Neuronal stem cell (in vitro differentiated cells): Measurements from ENCODE around the gene RELN. TPM values are rescaled to one million over a fixed set of nuclear protein-coding genes. Genes with fewer than 3 reads are reported as not detected.
"Not testable (repeated sequence)": the region's sequence is repeated elsewhere in the genome, so short reads cannot be mapped to it uniquely, and the experiment has no call there.

Experiments used
- DNase-seq: peaks from one replicate; pipeline ENCODE4 v3.0.0-alpha.2; 2013; ENCODE audit warnings: low spot score
- H2AFZ ChIP-seq: one replicate; pipeline ENCODE4 v1.6.1; 2013; ENCODE audit warnings: mild to moderate bottlenecking, low read length, inconsistent platforms
- H2AK5ac ChIP-seq: 2 replicates; pipeline ENCODE4 v1.6.1; 2013; ENCODE audit warnings: low read depth, mild to moderate bottlenecking, inconsistent platforms, low read length, moderate library complexity, mixed read lengths
- H2BK120ac ChIP-seq: 2 replicates; pipeline ENCODE4 v1.6.1; 2013; ENCODE audit warnings: low read depth, mild to moderate bottlenecking, inconsistent platforms, low read length, moderate library complexity, mixed read lengths
- H2BK12ac ChIP-seq: one replicate; pipeline ENCODE4 v1.6.1; 2013; ENCODE audit warnings: low read length, inconsistent platforms
- H2BK15ac ChIP-seq: 2 replicates; pipeline ENCODE4 v1.6.1; 2013; ENCODE audit warnings: mild to moderate bottlenecking, low read length, inconsistent platforms, mixed read lengths
- H2BK5ac ChIP-seq: one replicate; pipeline ENCODE4 v1.6.1; 2013; ENCODE audit warnings: inconsistent platforms, mild to moderate bottlenecking, low read length, moderate library complexity
- H3K14ac ChIP-seq: one replicate; pipeline ENCODE4 v1.6.1; 2013; ENCODE audit warnings: low read length, inconsistent platforms
- H3K18ac ChIP-seq: 2 replicates; pipeline ENCODE4 v1.6.1; 2013; ENCODE audit warnings: low read length, inconsistent platforms
- H3K23ac ChIP-seq: 2 replicates; pipeline ENCODE4 v1.6.1; 2013; ENCODE audit warnings: low read depth, mild to moderate bottlenecking, mixed read lengths, low read length, inconsistent platforms; ENCODE audit not compliant: poor library complexity
- H3K27ac ChIP-seq: replicated peaks from 3 replicates; pipeline ENCODE4 v1.5.1; 2013; ENCODE audit warnings: low read length, inconsistent platforms
- H3K27me3 ChIP-seq, 3 experiments: 2 replicates each; pipeline ENCODE4 v1.6.1; 2013; ENCODE audit warnings: low read length in 3 of 3, mild to moderate bottlenecking in 2 of 3, inconsistent platforms in 1 of 3, low read depth in 1 of 3, mixed read lengths in 1 of 3, moderate library complexity in 1 of 3; ENCODE audit not compliant: control insufficient read depth in 3 of 3, insufficient read depth in 3 of 3
- H3K36me3 ChIP-seq, 2 donors: replicated peaks in 1 of 2; 2 replicates each; pipeline ENCODE4 v1.6.1; 2013; ENCODE audit warnings: low read length in 2 of 2; ENCODE audit not compliant: control insufficient read depth in 2 of 2, insufficient read depth in 2 of 2
- H3K4ac ChIP-seq: 2 replicates; pipeline ENCODE4 v1.6.1; 2013; ENCODE audit warnings: inconsistent platforms, mild to moderate bottlenecking, low read length, moderate library complexity
- H3K4me1 ChIP-seq, 2 donors: 1 replicate in 1 of 2; 2 replicates in 1 of 2; pipeline ENCODE4 v1.6.1; 2013; ENCODE audit warnings: low read length in 2 of 2, low read depth in 1 of 2; ENCODE audit not compliant: control insufficient read depth in 2 of 2, insufficient read depth in 1 of 2
- H3K4me2 ChIP-seq: one replicate; pipeline ENCODE4 v1.6.1; 2013; ENCODE audit warnings: mild to moderate bottlenecking, low read length, inconsistent platforms; ENCODE audit not compliant: insufficient read depth, poor library complexity, severe bottlenecking
- H3K4me3 ChIP-seq, 2 donors: 2 replicates each; pipeline ENCODE4 v1.5.1; 2013; ENCODE audit warnings: low read length in 2 of 2, mild to moderate bottlenecking in 2 of 2, inconsistent platforms in 1 of 2, moderate library complexity in 1 of 2
- H3K79me1 ChIP-seq: one replicate; pipeline ENCODE4 v1.6.1; 2013; ENCODE audit warnings: low read depth, mild to moderate bottlenecking, inconsistent platforms, low read length, moderate library complexity
- H3K9ac ChIP-seq: one replicate; pipeline ENCODE4 v1.6.1; 2013; ENCODE audit warnings: mild to moderate bottlenecking, low read depth, low read length, inconsistent platforms; ENCODE audit not compliant: poor library complexity
- H3K9me3 ChIP-seq, 2 donors: replicated peaks in 1 of 2; 2 replicates each; pipeline versions ENCODE3 to v1.6.1; 2013; ENCODE audit warnings: low read length in 2 of 2, mild to moderate bottlenecking in 2 of 2, inconsistent platforms in 1 of 2, low read depth in 1 of 2, mixed read lengths in 1 of 2, moderate library complexity in 1 of 2; ENCODE audit not compliant: control insufficient read depth in 2 of 2, insufficient read depth in 1 of 2
- H4K8ac ChIP-seq: one replicate; pipeline ENCODE4 v1.6.1; 2013; ENCODE audit warnings: low read depth, mild to moderate bottlenecking, inconsistent platforms, low read length, moderate library complexity
- H4K91ac ChIP-seq: one replicate; pipeline ENCODE4 v1.6.1; 2013; ENCODE audit warnings: low read length, low read depth, mild to moderate bottlenecking, inconsistent platforms; ENCODE audit not compliant: poor library complexity
- WGBS, 2 donors: extraction: QIAGEN DNeasy Blood & Tissue Kit; methylation state at CpG; one replicate each; pipeline ENCODE4 v1.1.7; 2013; ENCODE audit warnings: missing lambda C conversion rate in 2 of 2, mixed read lengths in 1 of 2; ENCODE audit not compliant: insufficient read length in 2 of 2, insufficient replicate concordance in 1 of 2; ENCODE audit errors: extremely low coverage in 2 of 2; 5-methylcytosine and 5-hydroxymethylcytosine counted together
- polyA plus RNA-seq, 2 experiments: library from polyadenylated mRNA; stranded (reverse); fragments of 200-250 nt; gene quantifications; one replicate each; pipeline ENCODE4 v1.2.3, GENCODE V29; 2013

The RELN gene
- polyA plus RNA-seq (2013, experiment 1 of 2), result 0.10 TPM
- polyA plus RNA-seq (2013, experiment 2 of 2), result 0.07 TPM

DNA sequence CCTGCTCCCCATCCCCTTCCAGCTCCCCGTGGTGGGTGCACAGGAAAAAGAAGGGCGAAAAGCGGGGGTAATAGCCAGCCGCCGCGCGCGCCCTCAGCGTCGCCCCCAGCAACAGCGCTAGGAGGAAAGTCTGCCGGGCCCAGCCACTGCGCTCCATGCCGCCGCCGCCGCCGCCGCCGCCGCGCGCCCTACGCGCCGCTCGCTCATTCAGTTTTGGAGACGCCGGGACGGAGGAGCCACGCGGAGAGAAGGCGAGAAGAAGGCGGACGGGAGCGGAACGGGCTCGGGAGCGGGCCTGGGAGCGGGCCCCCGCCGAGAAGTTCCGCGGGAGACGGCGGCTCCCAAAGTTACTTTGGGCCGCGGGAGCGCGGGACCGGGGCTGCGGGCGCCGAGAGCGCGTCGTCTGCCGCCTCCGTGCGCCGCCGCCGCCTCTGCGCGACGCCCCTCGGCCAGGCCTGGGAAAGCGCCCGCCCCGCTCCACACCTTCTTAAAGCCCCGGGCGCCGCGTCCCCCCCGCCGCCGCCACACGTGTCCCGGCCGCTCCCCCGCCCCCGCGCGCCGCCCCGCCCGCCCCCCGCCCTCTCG, at the start of gene RELN:
RELN (minus strand) TSS at position 459 of the 585 bp plus-strand sequence; CDS start at position 157, 302 bp downstream.
- Histone ChIP-seq H3K4ac (no peak within 1 kb of the TSS), H3K36me3 (no peaks in the 10 kb centered on the region), H3K9ac (no peak within 1 kb of the TSS), H3K27me3 (peaks cover 3 to 72% (median 31%) of the 10 kb centered on the region in 3 experiments), H3K4me2 (peak within 1 kb of the TSS; percentile 93), H2AK5ac (no peak within 1 kb of the TSS), H3K9me3 (no peaks in the 10 kb centered on the region), H3K14ac (no peak within 1 kb of the TSS), H3K4me3 (peak within 1 kb of the TSS; percentile 23 to 80), H2AFZ (peak within 1 kb of the TSS; percentile 92), H3K4me1 (peaks cover 0 to 4% of the 10 kb centered on the region in 2 donors), H4K8ac (no peak within 1 kb of the TSS), H3K27ac (no peak within 1 kb of the TSS), H3K23ac (peak within 1 kb of the TSS; percentile 5), H2BK5ac (no peak within 1 kb of the TSS), H2BK120ac (no peak within 1 kb of the TSS), H2BK15ac (no peak within 1 kb of the TSS), H3K18ac (peak within 1 kb of the TSS; percentile 83), H2BK12ac (no peak within 1 kb of the TSS), H4K91ac (no peak within 1 kb of the TSS), H3K79me1 (no peaks in the 10 kb centered on the region)
- peak; percentile 63 for DNase-seq
- no CpG with 5 or more reads among the region's 89 CpGs for WGBS, 2 donors

DNA sequence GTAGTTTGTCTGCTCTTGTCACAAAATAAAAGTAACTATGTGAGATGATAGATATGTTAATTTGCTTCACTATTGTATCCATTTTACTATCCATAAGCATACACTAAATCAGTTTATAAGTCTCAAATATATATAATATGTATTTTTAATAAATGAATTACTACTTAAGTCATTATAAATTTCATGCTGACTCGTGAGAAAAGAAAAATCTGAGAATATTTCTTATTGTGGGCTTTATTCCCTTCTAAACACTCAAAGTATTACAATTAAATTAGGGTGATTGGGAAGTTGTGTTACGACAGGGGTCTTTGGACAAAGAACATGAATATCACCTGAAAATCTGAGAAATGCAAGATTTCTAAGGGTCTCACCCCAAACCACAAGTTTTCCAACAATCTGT, 48.7 kb upstream of the RELN start:
- H4K8ac ChIP-seq, result no peak overlapping the region
- H4K91ac ChIP-seq, result no peak overlapping the region
- no peak overlapping the region for H2AK5ac ChIP-seq
- no peak for DNase-seq
- no peak overlapping the region for H3K14ac ChIP-seq
- no peaks in the 10 kb centered on the region for H3K36me3 ChIP-seq
- H3K9me3 ChIP-seq, result no peaks in the 10 kb centered on the region
- no peak overlapping the region for H3K4ac ChIP-seq
- peaks cover 0 to 3% (median 0%) of the 10 kb centered on the region in 3 experiments for H3K27me3 ChIP-seq
- H3K23ac ChIP-seq, result no peak overlapping the region
- no peak overlapping the region for H2AFZ ChIP-seq
- no peak overlapping the region for H3K4me2 ChIP-seq
- no peak overlapping the region for H2BK12ac ChIP-seq
- no peak overlapping the region for H2BK120ac ChIP-seq
- no CpG with 5 or more reads among the region's 2 CpGs for whole genome bisulfite sequencing, 2 donors
- no peak overlapping the region for H3K9ac ChIP-seq
- no peak overlapping the region for H3K27ac ChIP-seq
- no peaks in the 10 kb centered on the region for H3K4me1 ChIP-seq
- no peak overlapping the region for H3K18ac ChIP-seq
- H3K79me1 ChIP-seq, result no peaks in the 10 kb centered on the region
- H2BK15ac ChIP-seq, result no peak overlapping the region
- H2BK5ac ChIP-seq, result no peak overlapping the region
- no peak overlapping the region for H3K4me3 ChIP-seq

DNA sequence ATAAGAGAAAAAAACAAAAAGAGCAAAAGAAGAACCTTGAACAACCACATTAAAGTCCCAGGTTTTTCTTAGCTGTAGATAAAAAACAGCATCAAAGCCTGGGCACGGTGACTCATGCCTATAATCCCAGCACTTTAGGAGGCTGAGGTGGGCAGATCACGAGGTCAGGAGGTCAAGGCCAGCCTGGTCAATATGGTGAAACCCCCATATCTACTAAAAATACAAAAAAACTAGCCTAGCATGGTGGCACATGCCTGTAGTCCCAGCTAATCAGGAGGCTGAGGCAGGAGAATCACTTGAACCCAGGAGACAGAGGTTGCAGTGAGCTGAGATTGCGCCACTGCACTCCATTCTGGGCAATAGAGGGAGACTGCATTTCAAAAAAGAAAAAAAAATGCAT, 47.4 kb upstream of the RELN start:
- not testable (repeated sequence) for H3K23ac ChIP-seq, H2BK12ac ChIP-seq, H3K4ac ChIP-seq, H3K9ac ChIP-seq, H3K4me3 ChIP-seq, H3K27ac ChIP-seq, H3K9me3 ChIP-seq, H3K36me3 ChIP-seq, H3K27me3 ChIP-seq, H2BK5ac ChIP-seq, DNase-seq, H2BK15ac ChIP-seq, H3K14ac ChIP-seq, H3K18ac ChIP-seq, H2AFZ ChIP-seq, H2BK120ac ChIP-seq, H3K79me1 ChIP-seq, H3K4me2 ChIP-seq, H3K4me1 ChIP-seq, H4K91ac ChIP-seq, H4K8ac ChIP-seq, H2AK5ac ChIP-seq
- no CpG with 5 or more reads among the region's 3 CpGs for WGBS, 2 donors

GRCh38 chr7:104035351-104035750, 45.9 kb upstream of the RELN start:
- no peak for DNase-seq
- H3K27ac ChIP-seq, result no peak overlapping the region

More at GRCh38 chr7:104035351-104035750, 45.9 kb upstream of the RELN start:
- peaks cover 0 to 3% (median 0%) of the 10 kb centered on the region in 3 experiments for H3K27me3 ChIP-seq
- no peak overlapping the region for H3K9ac ChIP-seq
- no peaks in the 10 kb centered on the region for H3K36me3 ChIP-seq
- H2BK5ac ChIP-seq, result no peak overlapping the region
- no peak overlapping the region for H3K4ac ChIP-seq
- H3K9me3 ChIP-seq, result no peaks in the 10 kb centered on the region
- H2BK12ac ChIP-seq, result no peak overlapping the region
- no peak overlapping the region for H3K18ac ChIP-seq
- no peak overlapping the region for H2AK5ac ChIP-seq
- no peak overlapping the region for H3K23ac ChIP-seq
- H2BK120ac ChIP-seq, result no peak overlapping the region
- H3K14ac ChIP-seq, result no peak overlapping the region
- no peak overlapping the region for H3K4me3 ChIP-seq
- no peaks in the 10 kb centered on the region for H3K4me1 ChIP-seq
- WGBS, 2 donors, result no CpG with 5 or more reads among the region's 4 CpGs
- H2BK15ac ChIP-seq, result no peak overlapping the region
- no peak overlapping the region for H4K91ac ChIP-seq
- no peak overlapping the region for H3K4me2 ChIP-seq
- H3K79me1 ChIP-seq, result no peaks in the 10 kb centered on the region
- H2AFZ ChIP-seq, result no peak overlapping the region
- no peak overlapping the region for H4K8ac ChIP-seq
